ENCODE data around the gene APIP.

The APIP gene, protein sequence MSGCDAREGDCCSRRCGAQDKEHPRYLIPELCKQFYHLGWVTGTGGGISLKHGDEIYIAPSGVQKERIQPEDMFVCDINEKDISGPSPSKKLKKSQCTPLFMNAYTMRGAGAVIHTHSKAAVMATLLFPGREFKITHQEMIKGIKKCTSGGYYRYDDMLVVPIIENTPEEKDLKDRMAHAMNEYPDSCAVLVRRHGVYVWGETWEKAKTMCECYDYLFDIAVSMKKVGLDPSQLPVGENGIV

DNA sequence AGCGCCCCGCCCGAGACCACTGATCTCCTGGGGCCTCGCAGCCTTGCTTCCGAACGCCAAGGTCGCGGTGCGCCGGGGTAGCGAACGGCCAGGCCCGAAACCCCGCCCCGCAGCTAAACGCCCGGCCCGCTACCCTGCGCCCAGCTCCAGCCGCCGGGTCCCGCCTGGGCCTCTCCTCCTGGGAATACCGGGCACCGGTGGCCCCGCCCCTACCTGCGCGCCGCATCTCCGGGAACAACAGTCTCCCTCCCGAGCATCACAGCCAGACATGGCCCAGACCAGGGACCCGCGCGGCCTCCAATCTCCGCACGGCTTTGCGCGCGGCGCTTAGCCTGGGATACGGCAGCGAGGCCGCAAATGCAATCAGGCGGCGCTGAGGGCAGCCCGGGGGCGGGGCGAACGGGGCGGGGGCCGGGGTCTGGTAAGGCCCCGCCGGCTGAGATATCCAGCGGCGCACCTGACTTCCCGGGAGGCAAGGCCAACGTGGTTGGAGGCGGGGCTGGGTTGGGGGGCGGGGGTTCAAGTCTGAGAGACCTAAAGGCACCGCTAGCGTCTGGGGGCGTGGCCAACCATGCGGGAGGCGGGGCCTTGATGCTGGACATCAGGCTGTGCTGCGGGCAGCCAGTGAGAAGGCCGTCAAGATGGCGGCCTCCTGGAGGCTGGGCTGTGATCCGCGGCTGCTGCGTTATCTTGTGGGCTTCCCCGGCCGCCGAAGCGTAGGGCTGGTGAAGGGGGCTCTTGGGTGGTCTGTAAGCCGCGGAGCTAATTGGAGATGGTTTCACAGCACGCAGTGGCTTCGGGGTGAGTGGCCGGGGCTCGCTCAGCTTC, at the start of gene APIP, which contains the start of gene PDHX:
Gene APIP (minus strand): TSS at position 365 of the 828 bp plus-strand sequence. CDS start 95 bp downstream, at position 270.
Gene PDHX (plus strand): TSS at position 604 of the 828 bp plus-strand sequence. CDS start 38 bp downstream, at position 642.
- peak; percentile 74 to 97 (median 92) for DNase-seq

DNA sequence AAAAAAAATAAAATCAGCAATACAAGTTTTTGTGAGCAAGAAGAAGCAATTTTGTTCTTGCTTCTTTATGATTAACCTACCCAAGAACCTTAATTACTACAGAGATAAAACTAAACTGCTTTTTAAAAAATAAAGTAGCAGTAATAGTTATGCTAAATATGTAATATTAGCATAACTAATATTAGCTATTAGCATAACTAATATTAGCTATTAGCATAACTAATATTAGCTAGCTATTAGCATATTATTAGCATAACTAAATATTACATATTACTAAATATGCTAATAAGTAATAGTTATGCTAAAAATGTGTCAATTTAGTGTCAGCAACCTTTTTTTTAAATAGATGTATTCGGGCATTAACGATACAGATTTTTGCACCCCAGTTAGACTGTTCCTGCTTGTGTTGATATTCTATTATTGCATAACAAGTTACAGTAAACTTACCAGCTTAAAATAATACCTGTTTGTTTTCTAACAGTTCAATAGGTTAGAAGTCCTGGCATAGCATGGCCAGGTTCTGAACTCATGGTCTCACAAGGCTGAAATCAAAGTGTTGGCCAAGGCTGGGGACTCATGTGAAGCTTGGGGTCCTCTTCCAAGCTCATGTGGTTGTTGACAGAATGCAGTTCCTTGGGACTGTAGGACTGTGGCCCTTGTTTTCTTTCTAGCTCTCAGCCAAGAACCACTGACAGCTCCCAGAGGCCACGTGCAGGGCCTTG, 48.6 kb upstream of the APIP start:
- no peak for DNase-seq

DNA sequence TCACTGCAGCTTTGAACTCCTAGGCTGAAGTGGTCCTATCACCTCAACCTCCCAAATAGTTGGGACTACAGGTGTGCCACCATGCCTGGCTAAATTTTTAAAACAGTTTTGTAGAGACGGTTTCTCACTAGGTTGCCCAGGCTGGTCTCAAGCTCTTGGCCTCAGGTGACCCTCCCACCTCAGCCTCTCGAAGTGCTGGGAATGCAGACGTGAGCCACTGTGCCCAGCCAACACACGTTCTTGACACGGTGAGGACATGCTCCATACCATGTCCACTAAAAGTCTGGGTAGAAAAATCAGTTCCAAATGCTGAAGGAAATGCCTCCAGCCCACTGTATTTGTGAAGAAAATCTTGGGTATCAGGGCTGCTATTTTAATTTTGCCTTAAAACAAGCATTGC, 47.2 kb upstream of the APIP start:
- DNase-seq = no peak

DNA sequence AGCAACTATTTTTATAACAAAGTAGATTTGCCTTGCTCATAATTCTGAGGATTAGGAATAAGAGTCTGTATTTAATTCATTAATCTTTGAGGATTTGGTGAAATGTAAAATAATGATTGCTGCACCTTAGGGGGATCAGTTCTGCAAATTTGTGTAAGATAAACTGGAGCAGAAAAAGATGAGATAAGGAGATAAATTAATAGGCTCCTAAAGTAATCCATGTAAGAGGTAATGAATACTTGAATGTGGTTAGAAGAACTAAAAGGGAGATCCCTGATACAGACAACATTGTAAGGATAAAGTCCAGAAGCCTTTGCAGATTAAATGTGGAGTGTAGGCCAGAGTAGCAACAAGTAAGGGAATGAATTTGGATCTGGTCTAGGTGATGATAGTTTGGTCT, 45.9 kb upstream of the APIP start:
- DNase-seq = no peak

DNA sequence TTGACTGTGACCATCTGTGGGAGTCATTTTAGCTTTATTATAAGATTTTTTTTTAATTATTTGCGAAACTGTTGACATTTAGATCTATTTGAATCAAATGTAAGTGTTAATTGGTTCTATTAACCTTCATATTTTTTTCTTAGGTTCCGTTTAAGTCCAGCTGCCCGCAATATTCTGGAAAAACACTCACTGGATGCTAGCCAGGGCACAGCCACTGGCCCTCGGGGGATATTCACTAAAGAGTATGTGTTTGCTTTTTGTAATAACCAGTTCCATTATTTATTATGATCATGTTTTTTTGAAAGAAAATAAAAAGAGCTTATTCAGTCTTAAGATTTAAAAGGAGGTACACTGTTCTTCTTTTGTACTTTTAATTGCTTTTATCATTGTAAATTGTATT, 44.1 kb upstream of the APIP start:
- no peak for DNase-seq

DNA sequence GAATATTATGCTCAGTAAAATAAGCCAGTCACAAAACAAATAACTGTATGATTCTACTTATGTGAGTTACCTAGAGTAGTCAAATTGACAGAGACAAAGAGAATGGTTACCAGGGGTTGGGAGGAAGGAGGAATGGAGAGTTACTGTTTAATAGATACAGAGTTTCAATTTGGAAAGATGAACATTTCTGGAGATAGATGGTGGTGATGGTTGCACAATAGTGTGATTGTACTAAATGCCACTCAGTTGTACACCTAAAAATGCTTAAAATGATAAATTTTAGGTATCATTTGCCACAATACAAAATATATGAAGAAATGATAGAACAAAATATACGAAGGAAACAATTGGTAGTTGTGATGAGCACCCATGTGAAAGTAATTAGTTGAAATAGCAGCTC, 43.6 kb upstream of the APIP start:
- no peak for DNase-seq

DNA sequence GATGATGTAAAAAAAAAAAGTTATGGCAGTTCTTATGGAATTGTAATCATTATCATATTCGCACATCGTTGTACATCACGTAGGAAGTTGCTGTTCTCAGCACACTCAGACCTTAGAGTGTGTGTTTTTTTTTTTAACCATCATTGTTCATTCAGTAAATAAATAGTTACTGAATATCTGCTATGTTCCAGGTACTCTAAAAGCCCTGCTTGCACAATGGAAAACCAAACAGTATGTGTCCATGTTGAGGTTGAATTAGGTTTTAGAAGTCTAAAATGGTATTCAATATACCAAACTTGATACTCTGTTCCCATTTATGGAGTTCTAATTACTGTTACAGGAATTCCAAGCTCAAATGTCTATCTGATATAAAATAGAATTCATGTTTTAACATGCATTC, 41.4 kb upstream of the APIP start:
- DNase-seq = no peak

DNA sequence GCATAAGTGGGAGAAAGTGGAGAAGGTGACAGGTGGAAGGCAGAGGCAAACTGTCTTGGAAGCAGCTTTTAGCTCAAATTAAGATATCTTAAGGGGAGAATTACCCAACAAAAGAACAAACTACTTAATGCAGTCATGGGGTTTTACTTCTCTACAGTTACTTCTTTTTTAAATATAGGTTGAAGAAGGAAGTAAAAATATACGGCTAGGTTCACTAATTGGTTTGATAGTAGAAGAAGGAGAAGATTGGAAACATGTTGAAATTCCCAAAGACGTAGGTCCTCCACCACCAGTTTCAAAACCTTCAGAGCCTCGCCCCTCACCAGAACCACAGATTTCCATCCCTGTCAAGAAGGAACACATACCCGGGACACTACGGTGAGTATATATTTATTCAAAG, 41.0 kb upstream of the APIP start:
- no peak for DNase-seq

DNA sequence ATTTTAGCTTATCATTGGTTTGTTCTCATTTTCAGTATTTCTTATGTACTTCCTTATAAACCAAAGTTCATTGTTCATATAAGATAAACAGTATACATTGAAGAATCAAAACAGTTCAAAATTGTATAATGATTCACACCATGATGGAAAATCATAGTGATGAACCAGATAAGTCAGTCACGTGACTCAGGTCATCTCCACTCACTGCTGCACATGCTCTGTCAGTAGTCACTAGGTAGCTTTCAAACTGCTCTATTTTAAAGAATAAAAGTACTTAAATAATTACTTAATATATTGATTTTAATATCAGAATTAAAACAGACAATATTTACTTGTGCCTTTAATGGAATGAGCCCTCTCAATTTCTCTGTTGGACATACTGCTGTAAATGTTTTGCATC, 37.8 kb upstream of the APIP start:
- DNase-seq = no peak

DNA sequence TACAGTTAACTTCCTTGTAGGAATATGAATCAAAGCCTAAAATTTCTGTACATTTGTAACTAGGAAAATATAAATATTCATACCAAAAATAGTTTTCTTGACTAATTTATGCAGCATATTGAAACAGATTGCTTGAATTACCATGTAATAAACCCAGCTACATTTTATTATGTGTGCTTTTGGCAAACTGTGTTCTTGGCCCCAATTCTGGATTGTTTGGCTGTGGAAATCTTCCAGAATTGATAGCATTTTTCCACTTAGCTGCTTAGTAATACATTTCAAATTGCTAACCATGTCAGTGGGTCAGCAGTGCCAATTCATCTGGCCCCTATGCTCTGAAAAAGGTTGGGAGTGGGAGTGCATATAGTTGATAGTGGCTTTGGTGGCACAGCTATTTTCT, 32.5 kb upstream of the APIP start:
- DNase-seq = no peak

DNA sequence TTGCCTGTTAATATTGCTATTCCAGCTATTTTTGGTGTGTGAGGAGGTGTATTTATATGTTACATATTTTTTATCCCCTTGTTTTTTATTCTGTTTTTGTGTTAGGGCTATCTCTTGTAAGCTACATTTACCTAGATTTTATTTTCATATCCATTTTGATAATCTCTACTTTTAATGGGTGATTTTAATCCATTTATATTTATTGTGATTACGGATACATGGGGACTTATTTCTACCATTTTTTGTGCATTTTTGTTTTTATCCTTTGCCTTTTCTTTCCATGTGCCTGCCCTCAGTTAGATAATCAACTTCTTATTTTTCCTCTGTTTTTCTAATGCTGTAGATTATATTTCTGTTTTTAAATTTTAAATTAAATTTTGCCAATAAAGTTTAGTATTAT, 28.5 kb upstream of the APIP start:
- DNase-seq = no peak

DNA sequence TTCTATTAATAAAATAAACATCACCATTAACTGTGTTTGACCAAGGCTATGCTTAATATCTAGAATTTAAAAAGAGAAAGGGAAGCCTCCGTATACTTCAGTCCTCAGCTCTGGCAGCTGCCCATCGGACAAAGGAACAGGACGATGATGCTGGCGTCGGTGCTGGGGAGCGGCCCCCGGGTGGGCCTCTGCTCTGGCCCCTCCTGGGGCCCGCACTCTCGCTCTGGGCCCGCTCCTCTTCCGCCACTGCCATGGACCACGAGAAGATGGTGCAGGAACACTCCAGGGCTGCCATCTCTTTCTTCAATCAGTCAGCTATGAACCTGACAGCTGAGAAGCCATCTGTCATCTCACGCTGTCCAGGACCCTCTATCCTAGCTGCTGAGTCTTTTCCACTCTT, 25.5 kb upstream of the APIP start:
- DNase-seq = no peak

DNA sequence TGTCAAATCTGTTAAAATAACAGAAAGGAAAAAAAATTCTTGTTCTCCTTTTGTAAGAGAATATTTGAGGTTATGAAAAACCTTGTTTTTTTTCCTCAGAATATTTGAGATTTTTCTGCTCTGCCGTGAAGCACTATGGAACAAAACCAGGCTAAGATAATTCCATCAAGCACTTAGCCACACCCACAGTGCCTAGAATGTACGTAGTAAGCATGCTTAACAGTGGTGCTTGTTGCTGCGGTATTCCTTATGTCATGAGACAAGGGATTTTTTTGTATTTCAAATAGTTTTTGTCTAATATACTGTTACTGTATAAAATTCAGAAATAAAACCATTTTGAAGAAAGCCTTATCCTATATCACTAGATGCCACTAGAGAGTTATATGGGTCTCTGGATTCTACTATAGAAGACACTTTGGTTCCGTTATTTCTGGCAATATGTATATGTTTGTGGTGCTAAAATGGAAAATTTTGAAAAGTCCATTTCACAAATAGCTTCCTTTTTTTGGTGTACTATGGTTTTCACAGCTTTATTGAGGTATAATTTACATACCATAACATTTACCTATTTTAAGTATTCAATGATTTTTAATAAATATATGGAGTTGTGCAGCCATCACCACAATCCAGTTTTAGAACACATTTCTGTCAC, 24.0 kb upstream of the APIP start:
- DNase-seq = no peak

DNA sequence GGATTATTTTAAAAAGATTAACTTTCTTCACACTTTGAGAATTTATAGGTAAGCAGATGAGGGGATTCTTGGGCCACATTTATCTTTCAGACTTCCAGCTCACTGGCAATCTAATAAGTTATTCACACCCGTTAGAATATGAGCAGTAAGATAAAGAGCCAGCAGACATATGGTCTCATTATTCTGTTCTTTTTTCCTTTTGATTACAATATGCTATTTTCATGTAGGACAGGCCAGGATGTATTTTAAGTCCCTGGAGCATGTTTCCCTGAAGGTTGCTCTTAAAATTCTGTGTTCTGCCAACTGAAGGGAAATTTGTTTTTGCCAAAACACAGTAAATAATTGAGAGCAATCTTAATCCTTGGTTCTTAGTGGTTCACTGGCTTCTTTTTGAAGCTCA, 22.4 kb upstream of the APIP start:
- no peak for DNase-seq

DNA sequence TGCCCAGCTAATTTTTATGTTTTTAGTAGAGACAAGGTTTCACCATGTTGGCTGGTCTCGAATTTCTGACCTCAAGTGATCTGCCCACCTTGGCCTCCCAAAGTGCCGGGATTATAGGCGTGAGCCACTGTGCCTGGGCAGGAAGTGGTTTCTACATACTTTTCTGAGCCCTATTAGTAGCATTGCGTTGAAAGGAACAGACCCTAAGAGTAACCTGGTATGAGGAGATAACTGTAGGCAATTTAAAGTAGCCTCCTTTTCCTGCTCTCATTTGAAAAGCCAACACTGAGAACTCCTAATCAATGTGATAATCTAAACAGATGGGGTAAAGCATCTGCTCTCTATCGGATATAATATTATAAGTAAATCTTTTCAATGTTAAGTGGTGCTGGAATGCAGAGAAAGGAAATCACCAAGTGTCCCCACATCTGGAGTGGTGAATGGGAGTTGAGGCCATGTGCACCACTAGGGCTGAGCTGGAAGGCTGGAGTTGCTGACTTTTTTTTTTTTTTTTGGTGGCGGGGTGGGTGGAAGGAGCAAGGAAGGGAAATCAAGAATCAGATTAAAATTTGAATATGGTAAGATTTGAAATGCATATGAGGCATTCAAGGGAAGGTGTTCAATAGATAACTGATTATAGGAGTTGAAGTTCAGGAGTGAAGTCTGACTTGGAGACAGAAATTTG, 20.9 kb upstream of the APIP start:
- no peak for DNase-seq

DNA sequence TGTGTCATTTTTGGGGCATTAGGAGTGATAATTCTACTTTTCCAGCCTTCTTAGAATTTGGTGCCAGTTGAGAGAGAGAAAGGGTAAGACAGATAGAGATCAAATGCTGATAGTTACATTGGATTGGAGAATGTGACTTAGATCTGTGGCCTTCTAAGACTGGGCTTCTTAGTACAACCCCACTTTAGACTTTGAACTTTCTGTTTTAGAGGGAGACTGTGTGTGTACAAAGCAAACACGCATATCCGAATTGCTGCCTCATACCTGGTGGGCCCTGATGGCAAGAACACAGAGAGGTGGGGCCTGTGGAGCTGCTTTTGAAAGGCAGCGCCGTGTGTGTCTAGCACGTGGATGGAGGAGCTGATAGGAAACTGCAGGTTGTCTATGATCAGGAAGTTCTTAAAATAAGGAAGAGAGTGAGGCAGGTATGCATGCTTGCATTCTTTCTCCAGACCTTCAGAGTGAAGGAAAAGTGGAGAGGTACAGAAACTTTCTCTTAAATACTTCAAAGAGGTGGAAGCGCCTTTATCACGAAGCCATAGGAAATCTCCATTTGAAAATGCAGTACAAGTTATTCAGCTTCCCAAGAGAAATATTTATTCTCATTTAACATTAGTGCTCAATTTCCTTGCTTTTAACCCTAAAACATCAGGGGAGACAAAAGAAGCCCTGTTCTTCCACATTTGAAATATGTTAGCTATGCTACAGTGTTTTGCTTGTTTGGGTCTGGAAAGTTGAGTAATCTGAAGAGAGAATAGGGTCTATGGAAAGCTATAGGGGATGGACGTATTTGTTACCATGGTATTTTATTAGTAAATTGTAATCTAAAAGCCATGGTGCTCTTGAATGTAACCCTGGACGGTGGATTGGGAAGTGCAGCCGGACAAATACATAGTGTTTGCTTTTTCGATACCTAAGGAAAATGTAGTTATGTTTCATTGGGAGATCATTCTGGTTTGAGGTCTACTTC, 13.9 kb upstream of the APIP start:
- DNase-seq = no peak

DNA sequence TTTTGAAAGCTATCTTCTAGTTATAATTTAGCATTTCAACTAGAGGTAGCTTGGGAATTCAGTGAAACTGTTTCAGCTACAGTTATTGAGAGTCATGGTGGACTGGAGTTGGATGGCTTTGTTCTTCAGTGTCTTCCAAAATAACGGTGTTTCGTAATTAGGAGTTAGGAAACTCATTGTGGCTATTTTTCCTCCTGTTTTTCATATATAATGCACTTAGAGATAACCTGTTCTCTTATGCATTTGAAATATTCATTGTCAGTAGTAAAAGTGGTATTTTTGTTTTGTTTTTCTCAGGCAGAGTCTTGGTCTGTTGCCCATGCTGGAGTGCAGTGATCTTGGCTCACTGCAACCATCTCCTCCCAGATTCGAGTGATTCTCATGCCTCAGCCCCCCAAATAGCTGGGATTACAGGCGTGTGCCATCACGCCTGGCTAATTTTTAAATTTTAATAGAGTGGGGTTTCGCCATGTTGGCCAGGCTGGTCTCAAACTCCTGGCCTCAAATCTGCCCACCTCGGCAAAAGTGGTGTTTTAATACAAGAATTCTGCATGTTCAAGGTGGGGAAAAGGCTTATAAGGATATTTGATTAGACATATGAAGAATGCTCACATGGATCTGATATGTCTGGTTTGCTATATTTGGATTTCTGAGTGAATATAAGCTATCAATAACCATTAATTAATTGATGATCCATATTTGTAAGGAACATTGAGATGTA, 12.9 kb upstream of the APIP start:
- no peak for DNase-seq

DNA sequence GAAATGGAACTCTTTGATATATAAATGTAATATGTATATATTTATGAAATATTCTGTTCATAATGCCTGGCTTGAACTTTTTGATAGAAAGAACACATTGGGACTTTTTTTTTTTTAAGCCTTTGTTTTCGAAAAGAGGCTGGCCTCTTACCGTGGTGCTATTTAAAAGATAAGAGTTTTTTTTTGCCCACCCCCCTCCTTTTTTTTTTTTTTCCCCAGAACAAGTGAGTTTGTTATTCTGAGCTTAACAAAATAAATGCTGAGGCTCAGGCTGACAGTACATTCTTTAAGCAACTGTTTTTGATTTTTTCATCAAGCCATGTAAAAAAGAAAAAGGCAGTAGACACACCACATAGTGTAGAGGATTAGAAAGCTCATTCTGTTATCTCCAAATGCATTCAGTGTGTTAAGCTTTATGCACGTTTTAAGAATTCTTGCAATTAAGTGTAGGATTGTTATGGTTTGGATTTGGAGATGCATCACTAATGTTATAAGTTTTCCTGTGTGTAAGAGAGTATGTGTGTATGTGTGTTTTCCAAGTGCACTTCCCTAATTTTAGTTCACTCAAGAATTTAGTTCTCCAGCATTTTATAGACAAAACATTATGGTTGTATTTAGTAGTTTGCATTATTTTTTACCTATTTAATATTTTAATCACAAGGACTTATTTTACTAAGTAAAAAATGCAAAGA, 12.2 kb upstream of the APIP start:
- DNase-seq = no peak

DNA sequence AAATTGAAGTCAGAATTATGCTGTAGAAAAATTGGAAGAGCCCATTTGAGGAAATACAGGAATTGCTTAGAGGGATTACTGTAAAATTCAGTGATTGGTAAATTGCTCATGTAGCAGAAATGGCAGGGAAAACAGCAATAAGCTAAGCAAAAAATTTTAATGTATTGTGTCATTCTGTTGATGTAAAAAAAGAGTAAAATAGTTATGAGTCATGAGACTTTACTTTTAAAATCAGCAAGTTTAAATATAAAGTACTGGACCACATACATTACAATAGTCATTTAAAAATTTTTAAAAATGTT, 10.6 kb upstream of the APIP start:
- no peak for DNase-seq

DNA sequence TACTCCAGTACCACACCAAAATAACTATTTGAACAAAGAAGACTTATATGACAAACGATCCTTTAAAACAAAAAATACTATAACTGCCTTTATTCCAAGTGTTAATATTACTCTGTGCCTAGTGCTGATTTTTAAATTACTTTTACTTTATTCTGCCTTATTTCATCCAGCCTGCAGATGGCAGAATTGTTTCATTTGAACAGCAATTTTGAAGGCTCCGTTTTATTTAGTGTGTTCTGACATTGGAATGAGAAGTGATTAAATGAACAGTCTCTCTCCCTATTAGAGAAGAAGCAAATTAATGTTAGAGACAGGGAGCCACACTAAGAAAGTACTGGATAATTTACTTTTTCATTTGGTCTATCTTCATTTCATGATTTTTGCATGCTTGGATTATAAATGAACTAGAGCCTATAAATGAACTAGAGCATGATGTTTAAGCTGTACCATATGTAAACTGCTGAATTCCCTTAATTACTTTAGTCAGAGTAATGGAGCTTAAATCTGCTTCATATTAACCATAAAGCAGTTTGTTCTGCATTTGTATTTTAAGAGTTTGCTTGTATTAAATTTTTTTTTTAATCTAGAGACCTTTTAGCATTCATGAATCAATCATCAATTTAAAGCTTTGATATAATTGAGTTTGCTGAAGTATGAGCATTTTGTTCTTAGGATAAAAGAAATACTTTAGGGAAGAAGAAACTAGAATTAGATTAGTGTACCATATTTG, 10.1 kb upstream of the APIP start:
- peak in 2 of 6 experiments; percentile 54 to 67 for DNase-seq
